Muscle layer of colon (tissue), 2 donors: ENCODE results near the gene AGPAT1.
"Not testable (repeated sequence)": the region's sequence is repeated elsewhere in the genome, so short reads cannot be mapped to it uniquely, and the experiment has no call there.

Source experiments
- H3K27ac ChIP-seq: one replicate; pipeline ENCODE4 v1.7.0; 2013; ENCODE audit warnings: low read depth, mild to moderate bottlenecking, low read length, moderate library complexity
- H3K27me3 ChIP-seq, 2 donors: one replicate each; pipeline ENCODE4 v1.7.0; 2013; ENCODE audit warnings: low read length in 2 of 2, mild to moderate bottlenecking in 2 of 2; ENCODE audit not compliant: insufficient read depth in 2 of 2, control insufficient read depth in 1 of 2
- H3K36me3 ChIP-seq: one replicate; pipeline ENCODE4 v1.7.0; 2013; ENCODE audit warnings: mild to moderate bottlenecking, low read length; ENCODE audit not compliant: insufficient read depth
- H3K4me1 ChIP-seq: one replicate; pipeline ENCODE4 v1.7.0; 2013; ENCODE audit warnings: mild to moderate bottlenecking, low read length; ENCODE audit not compliant: insufficient read depth
- H3K4me3 ChIP-seq, 2 donors: one replicate each; pipeline ENCODE4 v1.7.0; 2013; ENCODE audit warnings: low read length in 2 of 2, low read depth in 1 of 2, mild to moderate bottlenecking in 1 of 2, moderate library complexity in 1 of 2
- H3K9ac ChIP-seq: one replicate; pipeline ENCODE4 v1.7.0; 2013; ENCODE audit warnings: low read length
- H3K9me3 ChIP-seq: one replicate; pipeline ENCODE4 v1.7.0; 2013; ENCODE audit warnings: mild to moderate bottlenecking, low read length
- donor health status: abdominal sarcoma.
- donor health status: Adenocarcinoma of cecum.

The AGPAT1 gene

GRCh38 chr6:32190054-32190851 is 14.4 kb upstream of the AGPAT1 start, which contains the start of gene PBX2:
PBX2 (minus strand) TSS chr6:32190202; CDS start chr6:32189915, 287 bp downstream.
- Histone ChIP-seq H3K9me3 (no peaks in the 10 kb centered on the region), H3K36me3 (peaks cover 20% of the 10 kb centered on the region), H3K27me3 (no peaks in the 10 kb centered on the region), H3K27ac (peak within 1 kb of the TSS; percentile 99), H3K9ac (peak within 1 kb of the TSS; percentile 98), H3K4me3 (peak within 1 kb of the TSS; percentile 35 to 73), H3K4me1 (peaks cover 50% of the 10 kb centered on the region)

GRCh38 chr6:32189742-32190053 is 13.8 kb upstream of the AGPAT1 start:
- Histone ChIP-seq H3K4me3 (peak overlapping the region; percentile 35 to 73), H3K9me3 (no peaks in the 10 kb centered on the region), H3K27me3 (no peaks in the 10 kb centered on the region), H3K4me1 (peaks cover 44% of the 10 kb centered on the region), H3K36me3 (peaks cover 20% of the 10 kb centered on the region), H3K27ac (peak overlapping the region; percentile 99), H3K9ac (peak overlapping the region; percentile 98)

- no peaks in the 10 kb centered on the region for H3K9me3 ChIP-seq
- H3K4me1 ChIP-seq = peaks cover 40% of the 10 kb centered on the region
- no peaks in the 10 kb centered on the region for H3K27me3 ChIP-seq
- peak overlapping the region; percentile 35 to 73 for H3K4me3 ChIP-seq
- peak overlapping the region; percentile 98 for H3K9ac ChIP-seq
- peak overlapping the region; percentile 99 for H3K27ac ChIP-seq
- H3K36me3 ChIP-seq = peaks cover 20% of the 10 kb centered on the region
These were observed 13.3 kb upstream of the AGPAT1 start for GRCh38 chr6:32189069-32189741.

GRCh38 chr6:32188381-32189068 is 12.6 kb upstream of the AGPAT1 start:
- Histone ChIP-seq H3K27me3 (no peaks in the 10 kb centered on the region), H3K27ac (peak overlapping the region; percentile 99), H3K4me3 (peak overlapping the region; percentile 35 to 73), H3K36me3 (peaks cover 23% of the 10 kb centered on the region), H3K9ac (peak overlapping the region; percentile 98), H3K9me3 (no peaks in the 10 kb centered on the region), H3K4me1 (peaks cover 37% of the 10 kb centered on the region)

- Histone ChIP-seq H3K4me1 (peaks cover 37% of the 10 kb centered on the region), H3K9ac (peak overlapping the region; percentile 98), H3K4me3 (peak overlapping the region in 1 of 2 donors; percentile 73), H3K27ac (peak overlapping the region; percentile 23), H3K36me3 (peaks cover 30% of the 10 kb centered on the region)
- H3K9me3 ChIP-seq, H3K27me3 ChIP-seq: not testable (repeated sequence)
These were observed 12.0 kb upstream of the AGPAT1 start for GRCh38 chr6:32187725-32188380.

GRCh38 chr6:32187009-32187709 is 11.3 kb upstream of the AGPAT1 start:
- Histone ChIP-seq H3K27me3 (no peaks in the 10 kb centered on the region), H3K36me3 (peaks cover 35% of the 10 kb centered on the region), H3K4me3 (peak overlapping the region in 1 of 2 donors; percentile 73), H3K9me3 (no peaks in the 10 kb centered on the region), H3K9ac (no peak overlapping the region), H3K4me1 (peaks cover 37% of the 10 kb centered on the region), H3K27ac (peak overlapping the region; percentile 23)

- peak overlapping the region; percentile 86 for H3K27ac ChIP-seq
- not testable (repeated sequence) for H3K4me3 ChIP-seq, H3K9me3 ChIP-seq, H3K9ac ChIP-seq, H3K27me3 ChIP-seq
- peaks cover 39% of the 10 kb centered on the region for H3K36me3 ChIP-seq
- peaks cover 36% of the 10 kb centered on the region for H3K4me1 ChIP-seq
These were observed 10.4 kb upstream of the AGPAT1 start for GRCh38 chr6:32186151-32186840.

- Histone ChIP-seq H3K4me1 (peaks cover 36% of the 10 kb centered on the region), H3K27ac (peak overlapping the region; percentile 56), H3K36me3 (peaks cover 44% of the 10 kb centered on the region)
- not testable (repeated sequence) for H3K9me3 ChIP-seq, H3K27me3 ChIP-seq, H3K9ac ChIP-seq, H3K4me3 ChIP-seq
These were observed 9.8 kb upstream of the AGPAT1 start for GRCh38 chr6:32185681-32186131.

GRCh38 chr6:32184084-32184640 is 8.3 kb upstream of the AGPAT1 start, which contains the start of gene AGER:
AGER (minus strand) TSS chr6:32184253; CDS start chr6:32184222, 31 bp downstream.
- no peak within 1 kb of the TSS for H3K4me3 ChIP-seq
- H3K27ac ChIP-seq = no peak within 1 kb of the TSS
- H3K36me3 ChIP-seq = peaks cover 60% of the 10 kb centered on the region
- peaks cover 46% of the 10 kb centered on the region for H3K4me1 ChIP-seq
- H3K9me3 ChIP-seq = no peaks in the 10 kb centered on the region
- H3K9ac ChIP-seq = no peak within 1 kb of the TSS
- no peaks in the 10 kb centered on the region for H3K27me3 ChIP-seq

- H3K4me3 ChIP-seq = no peak overlapping the region
- H3K9me3 ChIP-seq = no peaks in the 10 kb centered on the region
- no peak overlapping the region for H3K9ac ChIP-seq
- peaks cover 60% of the 10 kb centered on the region for H3K36me3 ChIP-seq
- H3K27ac ChIP-seq = no peak overlapping the region
- H3K4me1 ChIP-seq = peaks cover 50% of the 10 kb centered on the region
- H3K27me3 ChIP-seq = no peaks in the 10 kb centered on the region
These were observed 7.7 kb upstream of the AGPAT1 start for GRCh38 chr6:32183483-32184083.
